SKM-1 treated with dmso at 0.1 percent for 144 hours (cell line): ENCODE results near the gene TRIM62.

Experiments
- DNase-seq: peaks from one replicate; lab custom pipeline; 2025; ENCODE audit not compliant: unreplicated experiment; lab: John Stamatoyannopoulos, UW

The TRIM62 gene

DNA sequence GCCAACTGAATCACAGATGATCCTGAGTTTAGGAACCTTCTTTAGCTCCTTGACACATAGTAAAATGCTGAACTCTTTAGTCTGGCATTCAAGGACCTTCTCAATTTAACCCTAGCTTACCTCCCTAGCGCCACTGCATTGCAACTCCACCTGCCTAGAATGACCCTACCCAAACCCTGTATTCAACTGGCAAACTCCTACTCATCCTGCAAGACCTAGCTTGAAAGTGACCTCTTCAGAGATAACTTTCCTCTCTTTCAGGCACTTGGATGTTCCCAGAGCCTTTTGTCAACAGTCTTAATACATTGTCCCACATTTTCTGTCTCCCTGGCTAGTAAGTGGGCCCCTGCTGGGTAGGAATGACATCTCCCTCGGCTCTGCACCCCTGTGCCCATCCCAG, 19.7 kb downstream of the TRIM62 start:
- no peak for DNase-seq

DNA sequence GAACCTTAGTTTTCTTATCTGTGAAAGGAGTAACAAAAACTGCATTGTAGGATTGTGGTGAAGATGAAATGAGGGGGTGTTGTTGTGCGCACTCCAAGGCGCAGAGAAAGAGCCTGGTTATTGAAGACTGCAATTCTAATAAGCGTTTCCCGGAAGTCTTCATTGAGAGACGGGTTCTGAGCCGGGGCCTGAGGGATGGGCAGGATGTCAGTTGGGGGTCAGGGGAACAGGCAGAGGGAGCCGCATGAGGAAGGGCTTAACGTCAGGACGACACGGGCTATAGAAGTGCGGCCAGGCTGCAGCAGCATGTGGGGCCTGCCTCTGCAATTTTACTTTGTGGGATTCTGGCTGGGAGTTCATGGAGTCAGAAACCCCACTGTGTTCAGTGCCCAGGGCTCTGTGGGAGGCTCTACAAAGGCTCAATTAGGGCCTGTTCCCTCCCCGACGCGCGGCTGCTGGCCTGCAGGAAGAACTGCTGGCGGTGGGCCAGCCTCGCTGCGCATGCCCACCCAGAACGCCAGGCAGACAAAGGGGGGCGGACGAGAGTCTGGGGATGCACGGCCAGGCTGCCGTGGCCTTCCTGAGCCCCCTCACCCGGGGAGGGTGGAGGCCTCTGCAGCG, 20.7 kb downstream of the TRIM62 start:
- no peak for DNase-seq

DNA sequence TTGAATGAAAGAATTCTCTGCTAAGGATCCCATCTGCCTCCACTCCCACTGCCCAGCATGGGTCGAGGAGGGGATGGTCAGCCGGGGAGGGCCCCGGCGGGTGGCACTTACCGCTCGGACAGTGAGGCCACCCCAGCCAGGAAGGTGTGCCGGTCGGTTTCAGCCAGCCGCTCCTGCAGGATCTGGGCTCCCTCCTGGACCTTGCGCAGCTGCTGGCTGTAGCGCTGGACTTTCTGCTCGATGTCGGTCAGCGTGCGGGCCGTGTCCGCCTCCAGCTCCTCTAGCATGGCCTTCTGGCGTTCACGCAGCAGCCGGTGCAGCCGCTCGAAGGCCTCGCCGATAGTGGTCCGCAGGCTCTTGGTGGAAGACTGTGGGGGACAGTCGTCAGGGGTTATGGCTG, 22.3 kb downstream of the TRIM62 start:
- DNase-seq, result no peak

DNA sequence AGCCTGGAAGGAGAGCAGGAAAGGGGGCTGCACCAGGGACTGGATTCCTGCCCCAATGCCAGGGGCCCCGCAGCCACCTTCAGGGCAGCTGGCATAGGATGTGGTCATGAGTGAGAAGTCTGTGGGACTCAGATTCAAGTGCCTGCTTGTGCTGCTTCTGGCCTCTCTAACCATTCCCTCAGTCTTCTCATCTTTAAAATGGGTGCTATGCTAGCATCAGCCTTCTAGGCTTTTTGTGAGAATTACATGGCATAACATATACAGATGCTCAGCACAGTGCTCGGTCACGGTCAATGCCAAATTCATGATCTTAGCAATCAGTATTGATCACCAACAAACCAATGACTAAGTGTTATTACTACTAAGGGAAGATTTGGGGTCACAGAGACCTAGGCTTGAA, 23.5 kb downstream of the TRIM62 start:
- DNase-seq, result no peak

DNA sequence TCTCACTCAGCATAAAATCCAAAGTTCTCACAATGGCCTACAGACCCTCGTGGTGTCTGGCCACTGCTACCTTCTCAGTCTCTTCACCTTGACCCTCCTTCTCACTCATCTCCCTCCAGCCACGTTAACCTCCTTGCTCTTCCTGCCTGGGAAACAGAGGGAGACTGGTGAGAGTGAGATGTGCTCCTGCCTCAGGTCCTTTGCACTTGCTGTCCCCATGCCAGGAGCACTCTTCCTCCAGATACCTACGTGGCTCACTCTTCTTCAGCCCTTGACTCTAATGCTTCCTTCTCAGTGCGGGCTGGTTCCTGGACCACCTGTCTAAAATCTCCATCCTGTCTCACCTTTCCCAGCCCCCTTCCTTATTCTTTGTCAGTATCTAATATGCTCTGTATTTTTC, 24.7 kb downstream of the TRIM62 start:
- no peak for DNase-seq

DNA sequence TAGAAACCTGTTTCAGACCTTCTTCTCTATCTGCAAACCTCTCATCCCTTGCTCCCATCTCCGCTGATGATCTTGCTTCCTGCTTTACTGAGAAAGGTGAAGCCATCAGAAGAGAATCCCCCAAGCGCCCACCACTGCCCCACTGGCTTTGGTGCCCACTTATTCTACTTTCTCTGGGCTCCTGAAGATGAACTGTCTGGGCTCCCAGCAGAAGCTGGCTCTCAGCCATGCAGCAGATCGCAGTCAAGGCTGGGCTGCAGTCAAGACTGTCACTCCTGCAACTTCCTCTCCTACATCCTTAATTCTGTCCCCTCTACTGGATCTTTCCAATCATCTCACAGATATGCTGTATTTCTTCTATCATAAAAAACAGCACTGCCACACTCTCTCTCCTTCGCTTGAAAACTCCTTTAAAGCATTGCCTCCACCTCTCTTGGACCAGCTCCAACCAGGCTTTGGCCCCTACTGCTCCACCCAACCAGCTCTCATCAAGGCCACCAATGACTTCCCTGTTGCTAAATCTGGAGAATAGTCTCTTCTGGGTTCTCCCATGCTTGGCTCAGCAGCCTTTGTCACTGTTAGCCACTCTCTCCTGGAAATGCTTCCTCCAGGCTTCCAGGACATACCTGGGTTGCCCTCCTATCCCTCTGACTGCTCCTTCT, 25.8 kb downstream of the TRIM62 start:
- DNase-seq, result no peak

DNA sequence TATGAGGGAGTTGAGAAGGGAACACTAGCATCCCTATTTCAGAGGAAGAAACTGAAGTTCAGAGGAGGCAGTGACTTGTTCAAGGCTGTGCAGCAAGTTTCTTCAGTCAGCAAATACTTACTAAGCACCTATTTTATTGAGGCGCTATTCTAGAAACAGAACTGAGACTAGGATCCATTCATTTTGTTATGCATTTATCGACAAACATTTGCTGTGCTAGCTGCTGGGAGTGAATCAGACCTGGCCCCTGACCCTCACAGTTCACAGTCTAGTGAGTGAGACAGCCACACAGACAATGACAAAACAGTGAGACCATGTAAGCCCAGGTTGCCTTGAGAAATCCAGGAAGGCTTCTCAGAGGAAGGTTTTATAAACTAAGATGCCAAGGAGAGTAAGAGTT, 28.2 kb downstream of the TRIM62 start:
- DNase-seq, result no peak

DNA sequence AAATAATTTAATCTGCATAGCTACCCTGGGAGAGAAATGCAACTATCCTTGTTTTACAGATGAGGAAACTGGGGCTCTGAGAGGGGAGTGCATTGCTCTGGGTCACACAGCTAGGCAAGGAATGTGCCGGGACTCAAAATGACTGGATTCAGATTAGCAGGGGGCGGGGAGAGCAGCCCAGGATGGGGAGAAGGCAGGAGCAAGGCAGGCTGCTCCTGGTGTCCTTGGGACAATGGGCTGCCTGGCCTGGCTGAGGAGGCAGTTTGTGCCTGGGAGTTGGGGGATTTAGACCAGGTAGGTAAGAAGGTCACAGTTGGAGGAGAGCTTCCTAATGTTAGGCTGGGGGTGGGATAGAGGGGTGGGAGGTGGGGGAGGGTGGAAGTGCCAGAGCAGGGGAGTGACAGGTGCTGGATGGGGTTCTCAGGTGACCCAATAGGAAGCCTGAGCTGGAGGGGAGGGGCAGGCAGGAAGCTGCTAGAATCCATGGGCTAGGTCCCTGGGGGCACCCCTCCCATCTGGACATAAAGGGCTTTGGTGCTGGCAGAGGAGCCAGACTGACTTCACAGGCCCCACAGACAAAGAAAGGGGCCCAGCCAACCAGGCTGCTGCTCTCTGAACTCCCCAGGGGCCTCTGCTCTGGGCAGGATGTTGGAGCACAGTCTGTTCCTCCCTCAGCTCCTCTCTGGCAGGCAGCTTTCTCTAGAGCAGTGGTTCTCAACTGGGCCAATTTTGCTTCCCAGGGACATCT, 29.0 kb downstream of the TRIM62 start:
- DNase-seq, result no peak

DNA sequence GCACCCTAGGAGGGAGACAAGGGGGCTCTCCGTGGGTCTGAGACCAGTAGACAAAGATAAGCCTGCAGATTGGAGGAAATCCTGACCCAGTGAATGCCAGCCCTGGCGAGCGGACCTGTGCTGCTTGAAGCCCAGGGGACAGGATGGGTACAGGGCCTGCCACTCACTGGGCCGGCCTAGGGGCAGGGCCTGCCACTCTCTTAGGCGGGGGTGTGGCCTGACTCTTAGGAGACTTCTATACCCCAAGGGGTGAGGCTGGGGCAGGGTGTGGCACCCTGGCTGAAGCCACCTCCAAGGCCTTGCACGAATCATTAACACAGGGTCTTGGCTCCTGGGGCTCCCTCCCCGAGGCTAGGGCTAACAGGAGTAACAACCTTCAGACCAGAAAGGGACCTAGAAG, 30.7 kb downstream of the TRIM62 start:
- DNase-seq, result no peak

DNA sequence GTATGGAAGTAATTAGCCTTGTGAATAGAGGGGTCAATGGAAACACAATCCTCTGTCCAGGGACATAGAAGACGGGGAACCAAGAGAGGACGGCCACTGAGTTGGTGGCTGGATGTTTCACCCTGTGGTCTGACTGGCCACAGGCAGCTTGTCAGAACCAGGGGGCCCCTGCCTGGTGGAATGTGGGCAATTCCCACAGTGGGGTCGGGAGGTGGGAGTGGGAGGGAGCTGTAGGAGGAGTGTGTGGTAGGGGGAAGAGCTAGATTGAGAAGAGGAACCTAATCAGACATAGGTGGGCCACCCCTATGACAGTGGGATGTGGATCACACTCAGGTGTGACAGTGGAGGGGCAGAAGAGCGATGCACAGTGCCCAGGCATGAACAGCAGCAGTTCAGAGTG, 31.3 kb downstream of the TRIM62 start:
- no peak for DNase-seq

DNA sequence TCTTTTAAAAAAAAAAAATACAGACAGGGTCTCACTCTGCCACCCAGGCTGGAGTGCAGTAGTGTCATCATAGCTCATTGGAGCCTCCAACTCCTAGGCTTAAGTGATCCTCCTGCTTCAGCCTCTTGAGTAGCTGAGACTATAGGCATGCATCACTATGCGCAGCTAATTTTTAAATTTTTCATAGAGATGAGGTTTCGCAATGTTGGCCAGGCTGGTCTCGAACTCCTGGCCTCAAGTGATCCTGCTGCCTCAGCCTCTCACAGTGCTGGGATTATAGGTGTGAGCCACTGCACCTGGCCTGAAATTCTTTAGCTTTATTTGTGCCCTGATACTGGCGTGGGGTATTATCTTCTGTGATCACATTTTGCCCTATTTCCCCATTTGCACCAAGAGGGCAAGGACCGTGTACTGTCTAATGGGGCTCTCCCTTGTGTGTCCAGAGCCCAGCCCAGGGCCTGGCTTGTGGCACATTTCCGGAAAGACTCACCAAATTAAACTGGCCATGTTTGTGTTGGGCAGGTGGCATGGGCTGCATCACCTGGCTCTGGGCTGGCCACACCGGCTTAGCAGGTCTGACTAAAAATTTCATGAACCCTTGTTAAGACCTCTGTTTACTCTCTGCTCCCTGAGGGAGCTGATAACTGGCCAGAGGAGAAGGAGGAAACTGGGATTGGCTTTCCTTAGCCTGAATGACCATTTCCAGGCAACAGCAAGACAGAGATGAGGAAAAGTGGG, 32.2 kb downstream of the TRIM62 start:
- DNase-seq, result no peak

DNA sequence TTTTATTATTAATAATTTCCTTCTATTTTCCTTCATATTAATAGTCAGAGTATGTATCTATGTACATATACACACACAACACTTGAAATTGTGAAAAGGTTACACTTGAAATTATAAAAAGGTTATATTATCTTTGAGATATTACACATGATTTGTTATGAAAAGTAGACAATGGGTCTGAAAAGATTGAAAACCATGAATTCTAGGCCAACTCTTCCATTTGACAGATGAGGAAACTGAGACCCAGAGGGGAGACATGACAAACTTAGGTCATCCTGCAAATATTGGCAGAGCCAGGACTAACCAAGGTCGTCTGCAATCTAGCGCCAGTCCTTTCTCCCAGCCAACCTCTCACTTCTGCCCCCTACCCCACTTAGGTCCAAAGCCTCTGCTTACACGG, 33.2 kb downstream of the TRIM62 start:
- no peak for DNase-seq

DNA sequence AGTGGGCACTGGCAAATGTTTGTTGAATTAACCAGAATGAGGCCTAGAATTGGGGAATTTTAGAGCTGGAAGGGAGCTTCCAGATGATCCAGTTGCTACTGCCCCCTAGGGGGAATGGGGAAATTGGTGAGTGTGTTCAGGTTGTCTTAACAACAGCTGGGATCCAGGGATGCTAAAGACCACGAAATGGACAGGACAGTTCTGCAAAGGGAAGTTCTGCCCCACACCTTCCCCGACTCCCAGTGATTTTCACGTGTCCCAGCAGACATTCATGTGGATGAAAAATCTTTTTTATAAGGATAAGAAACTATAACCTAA, 33.9 kb downstream of the TRIM62 start:
- DNase-seq, result no peak

DNA sequence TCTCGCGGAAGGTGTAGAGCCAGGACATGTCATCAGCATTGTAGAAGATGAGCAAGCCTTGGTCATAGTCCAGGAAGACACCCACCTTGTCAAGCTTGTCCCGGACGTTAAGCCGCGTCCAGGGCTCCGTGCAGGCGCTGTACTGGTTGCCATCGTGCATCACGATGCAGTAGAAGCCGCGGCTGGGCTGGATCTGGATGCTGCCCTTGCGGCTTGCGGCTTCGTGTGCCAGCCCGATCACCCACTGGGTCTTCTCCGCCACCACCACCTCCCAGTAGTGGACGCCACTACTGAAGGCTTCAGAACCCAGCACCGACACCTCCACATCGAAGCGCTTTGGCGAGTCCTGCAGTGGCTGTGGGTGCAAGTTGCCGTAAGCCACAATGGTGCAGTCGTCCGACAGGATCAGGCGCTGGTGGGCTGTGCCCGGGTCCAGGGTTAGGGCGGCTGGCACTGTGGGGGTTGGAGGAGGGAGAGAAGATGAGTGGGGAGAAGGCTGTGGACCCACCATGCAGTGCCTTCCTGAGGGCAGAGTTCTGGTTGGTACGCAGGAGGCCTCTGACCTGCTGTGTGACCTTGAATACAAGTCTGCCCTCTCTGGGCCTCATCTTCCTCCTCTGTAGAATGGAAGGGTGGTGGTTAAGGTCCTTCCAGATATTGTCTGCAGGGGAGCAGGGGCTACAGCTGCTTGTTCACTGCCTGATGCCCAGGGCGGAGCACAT, 34.4 kb downstream of the TRIM62 start:
- no peak for DNase-seq

DNA sequence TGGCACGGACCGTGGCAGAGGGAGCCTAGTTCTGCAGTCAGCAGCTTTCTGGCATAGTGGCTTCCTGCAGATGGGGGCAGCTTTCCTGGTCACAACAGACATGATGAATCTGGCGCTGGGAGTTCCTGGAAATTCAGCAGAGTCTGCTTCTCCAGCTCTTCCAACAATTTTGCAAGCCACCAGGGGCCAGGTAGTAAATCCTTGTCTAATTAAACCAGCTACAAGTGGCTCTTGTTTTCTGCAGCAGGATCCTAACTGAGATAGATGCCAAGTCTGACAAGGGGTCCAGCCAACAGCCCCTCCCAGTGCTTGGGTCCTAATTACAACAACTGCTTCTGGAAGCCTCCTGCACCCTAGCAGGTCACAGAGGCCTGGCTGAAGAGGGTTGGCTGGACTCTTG, 35.8 kb downstream of the TRIM62 start:
- DNase-seq, result no peak

DNA sequence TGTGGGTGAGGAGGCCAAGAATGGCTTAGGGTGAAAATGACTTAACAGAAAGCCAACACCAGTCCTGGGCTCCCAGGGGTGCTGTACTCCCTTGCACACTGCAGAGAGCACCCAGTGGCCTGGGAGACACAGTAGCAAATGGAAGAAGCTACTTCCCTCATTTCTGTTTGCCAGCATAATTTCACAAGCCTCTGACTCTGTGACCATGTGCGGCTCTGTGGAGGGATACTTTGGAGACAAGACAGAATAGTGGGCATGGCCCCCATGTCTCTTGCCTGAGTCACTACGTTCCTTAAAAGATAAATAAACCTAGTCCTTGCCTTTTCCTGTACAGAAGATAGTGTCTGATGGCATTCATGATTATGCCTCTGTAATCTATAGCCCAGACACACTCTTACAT, 38.1 kb downstream of the TRIM62 start:
- no peak for DNase-seq

DNA sequence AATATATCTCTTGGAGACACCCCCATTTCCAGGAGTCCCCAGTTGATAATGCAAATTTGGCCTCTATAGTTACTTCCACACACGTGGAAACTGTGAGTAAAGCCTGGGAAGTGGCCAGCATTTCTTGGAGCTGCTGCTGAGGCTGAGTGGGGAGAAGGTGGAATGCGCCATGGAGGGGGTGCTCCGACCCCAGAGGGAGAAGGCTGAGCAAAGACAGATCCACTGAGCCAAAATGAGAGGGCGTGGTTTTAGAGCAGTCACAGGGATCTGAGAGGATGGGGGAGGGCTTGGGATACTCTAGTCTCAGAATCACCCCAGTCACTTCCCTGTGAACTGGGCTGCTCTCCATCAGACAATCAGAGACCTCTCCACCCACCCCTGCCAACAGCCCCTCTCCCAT, 38.7 kb downstream of the TRIM62 start:
- no peak for DNase-seq

DNA sequence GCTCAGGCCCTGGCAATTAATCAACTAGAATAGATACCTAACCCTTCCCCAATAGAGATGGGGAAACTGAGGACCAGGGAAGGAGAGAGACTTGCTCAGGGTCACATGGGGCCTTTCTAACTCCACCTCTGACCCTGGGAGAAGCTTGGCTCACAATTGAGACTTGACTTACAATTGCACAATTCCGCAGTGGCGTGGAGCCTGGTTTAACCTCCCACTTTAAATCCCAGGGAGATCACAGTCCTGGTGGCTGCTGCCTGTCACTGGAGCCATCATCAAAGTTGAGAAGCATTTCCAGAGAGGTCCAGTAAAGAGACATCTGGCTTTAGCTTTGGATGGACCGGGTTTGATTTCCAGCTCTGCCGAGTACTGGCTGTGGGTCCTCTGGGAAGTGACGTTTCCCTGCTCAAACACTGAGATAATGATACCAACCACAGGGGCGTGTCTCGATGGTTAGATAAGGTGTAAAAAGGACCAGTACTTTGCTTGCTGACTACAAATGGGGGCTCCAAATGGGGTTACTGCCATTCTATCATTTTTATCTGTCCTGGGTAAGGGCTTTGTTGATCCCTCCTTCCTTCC, 39.3 kb downstream of the TRIM62 start:
- DNase-seq, result no peak

DNA sequence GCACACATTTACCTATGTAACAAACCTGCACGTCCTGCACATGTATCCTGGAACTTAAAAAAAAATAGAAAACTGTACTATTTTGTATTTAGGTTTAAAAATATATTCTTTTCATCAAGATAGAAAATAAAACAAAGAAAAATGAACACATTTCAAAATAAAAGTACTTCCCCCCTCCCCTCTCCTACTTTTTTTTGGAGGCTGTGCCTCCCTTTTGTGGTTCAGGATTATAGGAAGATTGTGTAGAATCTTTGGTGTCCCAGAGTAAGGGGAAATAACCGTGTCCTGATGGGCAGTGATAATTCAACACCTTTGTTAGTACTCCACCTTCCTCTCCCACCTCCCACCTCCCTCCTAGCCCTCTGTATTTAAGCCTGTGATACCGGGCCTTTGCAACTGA, 40.1 kb downstream of the TRIM62 start:
- DNase-seq, result no peak

DNA sequence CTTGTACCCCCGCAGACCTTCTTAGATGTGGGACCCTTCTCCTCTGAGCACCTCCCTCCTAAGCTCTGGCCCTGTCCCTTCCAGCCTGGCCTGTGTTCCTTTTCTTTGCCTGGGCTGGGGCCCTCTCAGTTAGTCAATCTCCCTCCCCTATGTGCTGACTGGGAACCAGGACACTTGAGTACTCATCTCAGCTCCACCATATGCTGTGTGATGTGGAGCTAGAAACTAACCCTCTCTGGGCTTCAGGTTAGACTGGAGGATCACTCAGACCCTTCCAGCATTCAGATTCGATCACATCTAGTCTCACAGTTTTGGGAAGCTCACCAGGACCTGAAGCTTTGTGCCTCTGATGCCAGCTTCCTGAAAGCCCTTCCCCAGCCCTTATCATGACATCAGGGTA, 40.6 kb downstream of the TRIM62 start:
- no peak for DNase-seq
